ENCODE measurements around the gene ANKRD9. TPM values are rescaled to one million over a fixed set of nuclear protein-coding genes. Genes with fewer than 3 reads are reported as not detected.

The ANKRD9 gene
- total and polyA plus RNA-seq, 9 of the 15 experiments (the other 6 are each of a cell fraction or from before 2014, with no cell fraction given) = 0.04 to 32.9 (median 5.3) TPM

DNA sequence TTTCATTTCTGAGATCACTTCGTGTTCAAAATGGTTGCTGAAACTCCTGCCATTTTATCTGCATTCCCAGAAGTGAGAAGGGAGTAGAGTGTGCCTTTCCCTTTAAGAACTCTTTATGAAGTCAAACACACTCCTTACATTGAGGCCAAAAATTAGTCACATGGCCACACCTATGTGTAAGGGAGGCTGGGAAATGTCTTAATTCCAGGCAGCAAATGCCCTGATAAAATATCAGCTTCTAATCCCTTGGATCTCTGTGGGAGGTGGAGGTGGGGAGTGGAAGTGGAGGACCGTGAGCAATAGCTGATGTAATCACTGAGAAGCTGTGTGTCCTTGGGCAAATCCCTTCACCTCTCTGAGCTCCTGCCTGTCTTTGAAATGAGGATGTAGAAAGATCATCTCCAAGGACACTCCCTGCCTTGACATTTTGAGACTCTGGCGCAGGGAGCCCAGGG is 22.7 kb upstream of the ANKRD9 start (continued):
- TF ChIP-seq, protein P1, sequence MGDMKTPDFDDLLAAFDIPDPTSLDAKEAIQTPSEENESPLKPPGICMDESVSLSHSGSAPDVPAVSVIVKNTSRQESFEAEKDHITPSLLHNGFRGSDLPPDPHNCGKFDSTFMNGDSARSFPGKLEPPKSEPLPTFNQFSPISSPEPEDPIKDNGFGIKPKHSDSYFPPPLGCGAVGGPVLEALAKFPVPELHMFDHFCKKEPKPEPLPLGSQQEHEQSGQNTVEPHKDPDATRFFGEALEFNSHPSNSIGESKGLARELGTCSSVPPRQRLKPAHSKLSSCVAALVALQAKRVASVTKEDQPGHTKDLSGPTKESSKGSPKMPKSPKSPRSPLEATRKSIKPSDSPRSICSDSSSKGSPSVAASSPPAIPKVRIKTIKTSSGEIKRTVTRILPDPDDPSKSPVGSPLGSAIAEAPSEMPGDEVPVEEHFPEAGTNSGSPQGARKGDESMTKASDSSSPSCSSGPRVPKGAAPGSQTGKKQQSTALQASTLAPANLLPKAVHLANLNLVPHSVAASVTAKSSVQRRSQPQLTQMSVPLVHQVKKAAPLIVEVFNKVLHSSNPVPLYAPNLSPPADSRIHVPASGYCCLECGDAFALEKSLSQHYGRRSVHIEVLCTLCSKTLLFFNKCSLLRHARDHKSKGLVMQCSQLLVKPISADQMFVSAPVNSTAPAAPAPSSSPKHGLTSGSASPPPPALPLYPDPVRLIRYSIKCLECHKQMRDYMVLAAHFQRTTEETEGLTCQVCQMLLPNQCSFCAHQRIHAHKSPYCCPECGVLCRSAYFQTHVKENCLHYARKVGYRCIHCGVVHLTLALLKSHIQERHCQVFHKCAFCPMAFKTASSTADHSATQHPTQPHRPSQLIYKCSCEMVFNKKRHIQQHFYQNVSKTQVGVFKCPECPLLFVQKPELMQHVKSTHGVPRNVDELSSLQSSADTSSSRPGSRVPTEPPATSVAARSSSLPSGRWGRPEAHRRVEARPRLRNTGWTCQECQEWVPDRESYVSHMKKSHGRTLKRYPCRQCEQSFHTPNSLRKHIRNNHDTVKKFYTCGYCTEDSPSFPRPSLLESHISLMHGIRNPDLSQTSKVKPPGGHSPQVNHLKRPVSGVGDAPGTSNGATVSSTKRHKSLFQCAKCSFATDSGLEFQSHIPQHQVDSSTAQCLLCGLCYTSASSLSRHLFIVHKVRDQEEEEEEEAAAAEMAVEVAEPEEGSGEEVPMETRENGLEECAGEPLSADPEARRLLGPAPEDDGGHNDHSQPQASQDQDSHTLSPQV (IDR thresholded peaks at IDR 0.05) = peak; percentile 54; the same call in 1 of the 2 replicates
- peak; percentile 97 for TF ChIP-seq RBM25 (IDR thresholded peaks at IDR 0.05; ENCODE audit: low read depth, low read length, severe bottlenecking)
- TF ChIP-seq, protein P2, sequence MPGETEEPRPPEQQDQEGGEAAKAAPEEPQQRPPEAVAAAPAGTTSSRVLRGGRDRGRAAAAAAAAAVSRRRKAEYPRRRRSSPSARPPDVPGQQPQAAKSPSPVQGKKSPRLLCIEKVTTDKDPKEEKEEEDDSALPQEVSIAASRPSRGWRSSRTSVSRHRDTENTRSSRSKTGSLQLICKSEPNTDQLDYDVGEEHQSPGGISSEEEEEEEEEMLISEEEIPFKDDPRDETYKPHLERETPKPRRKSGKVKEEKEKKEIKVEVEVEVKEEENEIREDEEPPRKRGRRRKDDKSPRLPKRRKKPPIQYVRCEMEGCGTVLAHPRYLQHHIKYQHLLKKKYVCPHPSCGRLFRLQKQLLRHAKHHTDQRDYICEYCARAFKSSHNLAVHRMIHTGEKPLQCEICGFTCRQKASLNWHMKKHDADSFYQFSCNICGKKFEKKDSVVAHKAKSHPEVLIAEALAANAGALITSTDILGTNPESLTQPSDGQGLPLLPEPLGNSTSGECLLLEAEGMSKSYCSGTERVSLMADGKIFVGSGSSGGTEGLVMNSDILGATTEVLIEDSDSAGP (CRISPR knock-in tag; IDR thresholded peaks at IDR 0.05) = peak; percentile 87
- TF ChIP-seq YY1 (IDR thresholded peaks at IDR 0.05; ENCODE audit: borderline replicate concordance in 1 of 3, control insufficient read depth in 1 of 3, extremely low read depth in 1 of 3, insufficient read depth in 3 of 3, insufficient read length in 1 of 3, insufficient replicate concordance in 2 of 3, low read depth in 1 of 3, low read length in 2 of 3) = peak in 1 of 3 experiments; percentile 63
- TF ChIP-seq NUFIP1 (IDR thresholded peaks at IDR 0.05; ENCODE audit: partially characterized antibody) = no peak
- no peak for TF ChIP-seq SP2 (IDR thresholded peaks at IDR 0.05; ENCODE audit: extremely low read depth, low read depth, low read length, poor library complexity, severe bottlenecking)
- TF ChIP-seq CEBPB (tag; IDR thresholded peaks at IDR 0.05) = 0 out of 2 replicates have a peak, but pooled peaks have one; percentile 14
- TF ChIP-seq MEIS2 (IDR thresholded peaks at IDR 0.05; ENCODE audit: partially characterized antibody) = no peak
- no peak for TF ChIP-seq ETV6 (IDR thresholded peaks at IDR 0.05; ENCODE audit: borderline replicate concordance in 1 of 2, low read depth in 2 of 2, low read length in 1 of 2)
- no peak for TF ChIP-seq ETV6 (CRISPR knock-in tag; IDR thresholded peaks at IDR 0.05; ENCODE audit: borderline replicate concordance)
- no peak for TF ChIP-seq DPF2 (IDR thresholded peaks at IDR 0.05)
- 0 out of 4 replicates have a peak, but pooled peaks of 1 of the 2 experiments have one; percentile 24 for TF ChIP-seq HDAC1 (IDR thresholded peaks at IDR 0.05)
- TF ChIP-seq ATF3 (IDR thresholded peaks at IDR 0.05) = peak; percentile 54; the same call in 1 of the 2 replicates
- no peak for TF ChIP-seq ATF3 (CRISPR knock-in tag; conservative IDR thresholded peaks at IDR 0.05)
- peak; percentile 98 for TF ChIP-seq BCOR (IDR thresholded peaks at IDR 0.05)
- TF ChIP-seq ERF (CRISPR knock-in tag; IDR thresholded peaks at IDR 0.05) = no peak
- TF ChIP-seq ZNF583 (CRISPR knock-in tag; IDR thresholded peaks at IDR 0.05) = no peak
- TF ChIP-seq BRD9 (IDR thresholded peaks at IDR 0.05; ENCODE audit: low read depth, partially characterized antibody) = peak; percentile 54
- TF ChIP-seq ZNF707 (CRISPR knock-in tag; conservative IDR thresholded peaks at IDR 0.05) = no peak
